ENCODE measurements around the gene AMOTL2.

AMOTL2 gene

GRCh38 chr3:134355416-134355815, 18.8 kb downstream of the AMOTL2 start:
- TF ChIP-seq YY1 (IDR thresholded peaks at IDR 0.05; ENCODE audit: insufficient read depth, insufficient read length) (no peak), ZNF274 (IDR thresholded peaks at IDR 0.05; ENCODE audit: low read depth, low read length) (no peak)
- Histone ChIP-seq H3K27me3 (ENCODE audit: insufficient read depth, insufficient read length) (no peaks in the 10 kb centered on the region), H3K4me3 (ENCODE audit: insufficient read length, low read depth) (no peak overlapping the region), H3K4me1 (ENCODE audit: insufficient read depth, insufficient read length) (peaks cover 45% of the 10 kb centered on the region), H3K9ac (ENCODE audit: insufficient read length, low read depth) (no peak overlapping the region), H3K36me3 (ENCODE audit: insufficient read depth, insufficient read length, low read length) (peaks cover 82% of the 10 kb centered on the region), H3K9me3 (ENCODE audit: insufficient read depth, low read length) (no peaks in the 10 kb centered on the region)
- no peak for DNase-seq (ENCODE audit: low read depth, low spot score)

GRCh38 chr3:134354612-134355251, 19.5 kb downstream of the AMOTL2 start:
- no peaks in the 10 kb centered on the region for H3K9me3 ChIP-seq (ENCODE audit: insufficient read depth, low read length)
- H3K9ac ChIP-seq (ENCODE audit: insufficient read length, low read depth): no peak overlapping the region
- no peak for DNase-seq (ENCODE audit: low read depth, low spot score)
- H3K36me3 ChIP-seq (ENCODE audit: insufficient read depth, insufficient read length, low read length): peaks cover 75% of the 10 kb centered on the region
- TF ChIP-seq YY1 (IDR thresholded peaks at IDR 0.05; ENCODE audit: insufficient read depth, insufficient read length) (no peak), SUZ12 (IDR thresholded peaks at IDR 0.05; ENCODE audit: extremely low read depth, insufficient read depth, insufficient read length) (no peak), ZNF274 (IDR thresholded peaks at IDR 0.05; ENCODE audit: low read depth, low read length) (no peak)
- no peaks in the 10 kb centered on the region for H3K27me3 ChIP-seq (ENCODE audit: insufficient read depth, insufficient read length)
- peaks cover 39% of the 10 kb centered on the region for H3K4me1 ChIP-seq (ENCODE audit: insufficient read depth, insufficient read length)
- H3K4me3 ChIP-seq (ENCODE audit: insufficient read length, low read depth): no peak overlapping the region

GRCh38 chr3:134353831-134354611, 20.2 kb downstream of the AMOTL2 start:
- Histone ChIP-seq H3K36me3 (ENCODE audit: insufficient read depth, insufficient read length, low read length) (peaks cover 68% of the 10 kb centered on the region), H3K9ac (ENCODE audit: insufficient read length, low read depth) (no peak overlapping the region), H3K27me3 (ENCODE audit: insufficient read depth, insufficient read length) (no peaks in the 10 kb centered on the region), H3K9me3 (ENCODE audit: insufficient read depth, low read length) (no peaks in the 10 kb centered on the region), H3K4me3 (ENCODE audit: insufficient read length, low read depth) (no peak overlapping the region), H3K4me1 (ENCODE audit: insufficient read depth, insufficient read length) (peaks cover 33% of the 10 kb centered on the region)
- DNase-seq (ENCODE audit: low read depth, low spot score): no peak
- TF ChIP-seq YY1 (IDR thresholded peaks at IDR 0.05; ENCODE audit: insufficient read depth, insufficient read length) (no peak), ZNF274 (IDR thresholded peaks at IDR 0.05; ENCODE audit: low read depth, low read length) (no peak), SUZ12 (IDR thresholded peaks at IDR 0.05; ENCODE audit: extremely low read depth, insufficient read depth, insufficient read length) (no peak)

- H3K9ac ChIP-seq (ENCODE audit: insufficient read length, low read depth): no peak overlapping the region
- TF ChIP-seq ZNF274 (IDR thresholded peaks at IDR 0.05; ENCODE audit: low read depth, low read length): no peak
- no peak for TF ChIP-seq SUZ12 (IDR thresholded peaks at IDR 0.05; ENCODE audit: extremely low read depth, insufficient read depth, insufficient read length)
- no peak for TF ChIP-seq YY1 (IDR thresholded peaks at IDR 0.05; ENCODE audit: insufficient read depth, insufficient read length)
- no peak for DNase-seq (ENCODE audit: low read depth, low spot score)
- H3K36me3 ChIP-seq (ENCODE audit: insufficient read depth, insufficient read length, low read length): peaks cover 60% of the 10 kb centered on the region
- H3K9me3 ChIP-seq (ENCODE audit: insufficient read depth, low read length): no peaks in the 10 kb centered on the region
- H3K27me3 ChIP-seq (ENCODE audit: insufficient read depth, insufficient read length): no peaks in the 10 kb centered on the region
- H3K4me1 ChIP-seq (ENCODE audit: insufficient read depth, insufficient read length): peaks cover 27% of the 10 kb centered on the region
- H3K4me3 ChIP-seq (ENCODE audit: insufficient read length, low read depth): no peak overlapping the region
Measured at GRCh38 chr3:134353171-134353825, 20.9 kb downstream of the AMOTL2 start.

GRCh38 chr3:134352031-134352671, 22.1 kb downstream of the AMOTL2 start:
- no peak overlapping the region for H3K4me3 ChIP-seq (ENCODE audit: insufficient read length, low read depth)
- H3K9ac ChIP-seq (ENCODE audit: insufficient read length, low read depth): no peak overlapping the region
- TF ChIP-seq SUZ12 (IDR thresholded peaks at IDR 0.05; ENCODE audit: extremely low read depth, insufficient read depth, insufficient read length) (no peak), YY1 (IDR thresholded peaks at IDR 0.05; ENCODE audit: insufficient read depth, insufficient read length) (no peak), ZNF274 (IDR thresholded peaks at IDR 0.05; ENCODE audit: low read depth, low read length) (no peak)
- H3K4me1 ChIP-seq (ENCODE audit: insufficient read depth, insufficient read length): peaks cover 18% of the 10 kb centered on the region
- H3K9me3 ChIP-seq (ENCODE audit: insufficient read depth, low read length): peaks cover under 1% of the 10 kb centered on the region; the same call in 1 of the 2 replicates
- peaks cover 52% of the 10 kb centered on the region for H3K36me3 ChIP-seq (ENCODE audit: insufficient read depth, insufficient read length, low read length)
- no peaks in the 10 kb centered on the region for H3K27me3 ChIP-seq (ENCODE audit: insufficient read depth, insufficient read length)
- no peak for DNase-seq (ENCODE audit: low read depth, low spot score)

GRCh38 chr3:134351427-134351826, 22.8 kb downstream of the AMOTL2 start:
- Histone ChIP-seq H3K36me3 (ENCODE audit: insufficient read depth, insufficient read length, low read length) (peaks cover 45% of the 10 kb centered on the region), H3K4me1 (ENCODE audit: insufficient read depth, insufficient read length) (peaks cover 12% of the 10 kb centered on the region)
- TF ChIP-seq YY1 (IDR thresholded peaks at IDR 0.05; ENCODE audit: insufficient read depth, insufficient read length): no peak
- TF ChIP-seq SUZ12 (IDR thresholded peaks at IDR 0.05; ENCODE audit: extremely low read depth, insufficient read depth, insufficient read length): no peak
- no peak for TF ChIP-seq ZNF274 (IDR thresholded peaks at IDR 0.05; ENCODE audit: low read depth, low read length)

More at GRCh38 chr3:134351427-134351826, 22.8 kb downstream of the AMOTL2 start:
- peak overlapping the region; percentile 17 for H3K9ac ChIP-seq (ENCODE audit: insufficient read length, low read depth)
- H3K9me3 ChIP-seq (ENCODE audit: insufficient read depth, low read length): peaks cover 8% of the 10 kb centered on the region; the same call in 1 of the 2 replicates
- no peaks in the 10 kb centered on the region for H3K27me3 ChIP-seq (ENCODE audit: insufficient read depth, insufficient read length)
- DNase-seq (ENCODE audit: low read depth, low spot score): no peak
- no peak overlapping the region for H3K4me3 ChIP-seq (ENCODE audit: insufficient read length, low read depth)
